Suprapubic skin (tissue), 3 donors: Measurements from ENCODE around the gene FRMD3.

Experiments used
- CTCF ChIP-seq, 2 donors: fragments of 200-600 bp in 1 of 2; fragments of 450-650 bp in 1 of 2; sonication (generic) in 1 of 2; IDR thresholded peaks; one replicate each; pipeline ENCODE4 v1.5.1; 2016 to 2019; ENCODE audit warnings: antibody characterized with exemption in 2 of 2, mild to moderate bottlenecking in 1 of 2, moderate library complexity in 1 of 2
- POLR2A ChIP-seq, 2 donors: fragments of 450-650 bp; IDR thresholded peaks; one replicate each; pipeline ENCODE4 v1.6.1; 2017; ENCODE audit warnings: antibody characterized with exemption in 2 of 2, mild to moderate bottlenecking in 2 of 2, moderate library complexity in 2 of 2

- TF ChIP-seq POLR2A (IDR thresholded peaks at IDR 0.05) = no peak
- TF ChIP-seq CTCF (IDR thresholded peaks at IDR 0.05) = peak; percentile 30 to 57
Observed at GRCh38 chr9:83538172-83538889, at the start of gene FRMD3.
